GM12873 (cell line): Measurements from ENCODE around the gene MRPL4.

Source experiments
- CTCF ChIP-seq: IDR thresholded peaks from 2 replicates; pipeline ENCODE4 v1.5.1; 2012; ENCODE audit warnings: low read depth, mild to moderate bottlenecking, moderate library complexity, low read length, control low read depth; ENCODE audit not compliant: insufficient read depth; ENCODE audit errors: missing control alignments

MRPL4 gene

GRCh38 chr19:10283301-10284064, 31.5 kb downstream of the MRPL4 start:
- TF ChIP-seq CTCF, result no peak

GRCh38 chr19:10284065-10284959, 32.3 kb downstream of the MRPL4 start:
- no peak for TF ChIP-seq CTCF

GRCh38 chr19:10284960-10285278, 32.9 kb downstream of the MRPL4 start:
- TF ChIP-seq CTCF, result no peak

- no peak for TF ChIP-seq CTCF
Observed at GRCh38 chr19:10285393-10285792, 33.4 kb downstream of the MRPL4 start.

GRCh38 chr19:10286803-10287737, 35.1 kb downstream of the MRPL4 start, which contains the start of gene ICAM4:
Gene ICAM4 (plus strand): TSS chr19:10286955. CDS start chr19:10287013, 58 bp downstream.
- no peak for TF ChIP-seq CTCF

- no peak for TF ChIP-seq CTCF
Observed at GRCh38 chr19:10288662-10289166, 36.7 kb downstream of the MRPL4 start.
